Inflammatory macrophage treated with lipopolysaccharide for 1 hour (primary cell): ENCODE data around the gene PLCL2.
"Not testable (repeated sequence)": the region's sequence is repeated elsewhere in the genome, so short reads cannot be mapped to it uniquely, and the experiment has no call there.

Experiments
- DNase-seq, 2 donors: peaks; one replicate each; pipeline ENCODE4 v3.0.0-alpha.2; 2020 to 2022

PLCL2 gene

GRCh38 chr3:16917980-16918682 lies 33.4 kb downstream of the PLCL2 start:
- DNase-seq: no peak

- no peak for DNase-seq
Measured at GRCh38 chr3:16918683-16919025, 33.9 kb downstream of the PLCL2 start.

GRCh38 chr3:16923112-16923511 lies 38.4 kb downstream of the PLCL2 start:
- DNase-seq: no peak

- no peak for DNase-seq
Measured at GRCh38 chr3:16927485-16927884, 42.7 kb downstream of the PLCL2 start.

GRCh38 chr3:16928386-16929132 lies 43.8 kb downstream of the PLCL2 start:
- DNase-seq: no peak

- no peak for DNase-seq
Measured at GRCh38 chr3:16929311-16929710, 44.6 kb downstream of the PLCL2 start.

- no peak for DNase-seq
Measured at GRCh38 chr3:16932877-16933276, 48.1 kb downstream of the PLCL2 start.

- DNase-seq: no peak
Measured at GRCh38 chr3:16935781-16936180, 51.0 kb downstream of the PLCL2 start.

- DNase-seq: no peak
Measured at GRCh38 chr3:16936233-16936632, 51.5 kb downstream of the PLCL2 start.

- no peak for DNase-seq
Measured at GRCh38 chr3:16936676-16937230, 52.0 kb downstream of the PLCL2 start.

- no peak for DNase-seq
Measured at GRCh38 chr3:16937326-16937845, 52.6 kb downstream of the PLCL2 start.

- no peak for DNase-seq
Measured at GRCh38 chr3:16940769-16941700, 56.3 kb downstream of the PLCL2 start.

- no peak for DNase-seq
Measured at GRCh38 chr3:16942955-16943354, 58.2 kb downstream of the PLCL2 start.

- no peak for DNase-seq
Measured at GRCh38 chr3:16943857-16944256, 59.1 kb downstream of the PLCL2 start.

GRCh38 chr3:16944356-16944755 lies 59.6 kb downstream of the PLCL2 start:
- DNase-seq: no peak

GRCh38 chr3:16945330-16945729 lies 60.6 kb downstream of the PLCL2 start:
- no peak for DNase-seq

- DNase-seq: no peak
Measured at GRCh38 chr3:16950282-16950681, 65.5 kb downstream of the PLCL2 start.

GRCh38 chr3:16950845-16951244 lies 66.1 kb downstream of the PLCL2 start:
- DNase-seq: no peak

GRCh38 chr3:16957852-16958251 lies 73.1 kb downstream of the PLCL2 start:
- DNase-seq: not testable (repeated sequence)

GRCh38 chr3:16960125-16960524 lies 75.4 kb downstream of the PLCL2 start:
- no peak for DNase-seq

GRCh38 chr3:16961621-16962205 lies 77.0 kb downstream of the PLCL2 start:
- no peak for DNase-seq

- no peak for DNase-seq
Measured at GRCh38 chr3:16975083-16975482, 90.3 kb downstream of the PLCL2 start.
